HepG2 (cell line): ENCODE results near the gene FBXO41. TPM values are rescaled to one million over a fixed set of nuclear protein-coding genes. Genes with fewer than 3 reads are reported as not detected.

Experiments
- CCDC6 ChIP-seq: sonication (generic); formaldehyde crosslinking; IDR thresholded peaks from 2 replicates; pipeline ENCODE4 v1.8.1; 2022; ENCODE audit warnings: mild to moderate bottlenecking, missing genetic modification reagents, moderate library complexity
- FIP1L1 ChIP-seq: fragments of 200-400 bp; formaldehyde crosslinking; IDR thresholded peaks from 2 replicates; pipeline ENCODE4 v1.6.1; 2018; ENCODE audit warnings: low read depth, mild to moderate bottlenecking, low read length, moderate library complexity, borderline replicate concordance; ENCODE audit not compliant: insufficient read depth
- HHEX ChIP-seq: IDR thresholded peaks from 2 replicates; pipeline ENCODE4 v1.6.1; 2016; ENCODE audit warnings: control low read depth
- HIVEP1 ChIP-seq: sonication (generic); formaldehyde crosslinking; IDR thresholded peaks from 2 replicates; pipeline ENCODE4 v1.4.0; 2020; ENCODE audit warnings: mild to moderate bottlenecking, missing genetic modification reagents
- HNF4A ChIP-seq: sonication (generic); formaldehyde crosslinking; IDR thresholded peaks from 2 replicates; pipeline ENCODE4 v1.4.0; 2020; ENCODE audit warnings: missing genetic modification reagents
- MEIS2 ChIP-seq: sonication (generic); formaldehyde crosslinking; IDR thresholded peaks from 2 replicates; pipeline ENCODE4 v1.9.0; 2021; ENCODE audit warnings: mild to moderate bottlenecking, missing genetic modification reagents
- PHF8 ChIP-seq: sonication (generic); formaldehyde crosslinking; IDR thresholded peaks from 2 replicates; pipeline ENCODE4 v1.5.0; 2020; ENCODE audit warnings: missing genetic modification reagents
- PRMT3 ChIP-seq: sonication (generic); formaldehyde crosslinking; IDR thresholded peaks from 2 replicates; pipeline ENCODE4 v1.8.1; 2022; ENCODE audit warnings: low read depth, mild to moderate bottlenecking, moderate library complexity, missing genetic modification reagents, borderline replicate concordance
- RFX1 ChIP-seq: fragments of 450-650 bp; IDR thresholded peaks from 2 replicates; pipeline ENCODE4 v1.6.1; 2017
- RFX3 ChIP-seq: IDR thresholded peaks from 2 replicates; pipeline ENCODE4 v1.6.1; 2016; ENCODE audit warnings: missing biosample characterization, missing genetic modification reagents
- SKI ChIP-seq: fragments of 450-650 bp; IDR thresholded peaks from one replicate; pipeline ENCODE4 v1.6.1; 2018; ENCODE audit warnings: mild to moderate bottlenecking; ENCODE audit not compliant: partially characterized antibody
- TCF7L2 ChIP-seq: IDR thresholded peaks from 2 replicates; pipeline ENCODE4 v1.6.1; 2011; ENCODE audit warnings: mild to moderate bottlenecking, low read depth, low read length, moderate library complexity
- ZNF121 ChIP-seq: sonication (generic); formaldehyde crosslinking; IDR thresholded peaks from 2 replicates; pipeline ENCODE4 v1.5.0; 2020; ENCODE audit warnings: mild to moderate bottlenecking, missing genetic modification reagents
- ZNF234 ChIP-seq: sonication (generic); formaldehyde crosslinking; conservative IDR thresholded peaks from 2 replicates; pipeline ENCODE4 v1.5.1; 2020; ENCODE audit warnings: mild to moderate bottlenecking, missing genetic modification reagents
- ZNF546 ChIP-seq: sonication (generic); formaldehyde crosslinking; conservative IDR thresholded peaks from 2 replicates; pipeline ENCODE4 v1.8.1; 2023; ENCODE audit warnings: mild to moderate bottlenecking, missing genetic modification reagents
- ZNF619 ChIP-seq: sonication (generic); formaldehyde crosslinking; IDR thresholded peaks from 2 replicates; pipeline ENCODE4 v1.4.0; 2020; ENCODE audit warnings: mild to moderate bottlenecking, missing genetic modification reagents
- ZNF644 ChIP-seq: IDR thresholded peaks from 2 replicates; pipeline ENCODE4 v1.6.1; 2016; ENCODE audit warnings: low read depth
- ZNF766 ChIP-seq: sonication (generic); formaldehyde crosslinking; IDR thresholded peaks from 2 replicates; pipeline ENCODE4 v1.5.0; 2020; ENCODE audit warnings: missing genetic modification reagents, borderline replicate concordance
- ZNF768 ChIP-seq: sonication (generic); formaldehyde crosslinking; IDR thresholded peaks from 2 replicates; pipeline ENCODE4 v1.4.0; 2020; ENCODE audit warnings: missing genetic modification reagents
- ZNF773 ChIP-seq: sonication (generic); formaldehyde crosslinking; IDR thresholded peaks from 2 replicates; pipeline ENCODE4 v1.4.0; 2020; ENCODE audit warnings: missing genetic modification reagents, borderline replicate concordance
- ZNF790 ChIP-seq: sonication (generic); formaldehyde crosslinking; IDR thresholded peaks from 2 replicates; pipeline ENCODE4 v1.8.0; 2022; ENCODE audit warnings: missing genetic modification reagents, mild to moderate bottlenecking, borderline replicate concordance
- ZNF850 ChIP-seq: sonication (generic); formaldehyde crosslinking; conservative IDR thresholded peaks from 2 replicates; pipeline ENCODE4 v1.9.0; 2021; ENCODE audit warnings: mild to moderate bottlenecking, missing genetic modification reagents
- polyA plus RNA-seq, 8 experiments: library from polyadenylated mRNA; depleted of rRNA in 3 of 8; stranded (reverse) in 7 of 8; unstranded in 1 of 8; fragments of >200 nt; fragmentation: Illumina TruSeq in 4 of 8; extraction: Trizol in 4 of 8; gene quantifications; 2 replicates each; pipeline versions ENCODE4 v1.2.1 to v1.2.3, GENCODE V29; 2011 to 2016; ENCODE audit warnings: low read depth in 4 of 8, missing spikeins in 1 of 8, mixed read lengths in 1 of 8; ENCODE audit not compliant: insufficient read depth in 1 of 8
- total RNA-seq, 5 experiments: library from RNA; depleted of rRNA; stranded (reverse); fragments of >200 nt; fragmentation: Illumina TruSeq; extraction: Trizol; gene quantifications; 2 replicates each; pipeline ENCODE4 v1.2.3, GENCODE V29; 2016; ENCODE audit warnings: low read depth in 1 of 5
- TF ChIP-seq, protein P1 (sequence below): sonication (generic); formaldehyde crosslinking; IDR thresholded peaks from 2 replicates; pipeline ENCODE4 v1.8.1; 2023; ENCODE audit warnings: missing genetic modification reagents, inconsistent platforms, borderline replicate concordance
- TF ChIP-seq, protein P2 (sequence below): IDR thresholded peaks from 2 replicates; pipeline ENCODE4 v1.6.1; 2012; ENCODE audit warnings: inconsistent platforms
- TF ChIP-seq, protein P3 (sequence below): sonication (generic); formaldehyde crosslinking; IDR thresholded peaks from 2 replicates; pipeline ENCODE4 v1.8.0; 2022; ENCODE audit warnings: mild to moderate bottlenecking, missing genetic modification reagents; ENCODE audit not compliant: insufficient replicate concordance
- TF ChIP-seq, protein P4 (sequence below): sonication (generic); formaldehyde crosslinking; IDR thresholded peaks from 2 replicates; pipeline ENCODE4 v1.5.0; 2020; ENCODE audit warnings: mild to moderate bottlenecking, missing genetic modification reagents

FBXO41 gene
- total and polyA plus RNA-seq, 2 of the 13 experiments (the other 11 are each of a cell fraction or from before 2014, with no cell fraction given) = 4.2 to 10.3 TPM

- TF ChIP-seq, protein P1, sequence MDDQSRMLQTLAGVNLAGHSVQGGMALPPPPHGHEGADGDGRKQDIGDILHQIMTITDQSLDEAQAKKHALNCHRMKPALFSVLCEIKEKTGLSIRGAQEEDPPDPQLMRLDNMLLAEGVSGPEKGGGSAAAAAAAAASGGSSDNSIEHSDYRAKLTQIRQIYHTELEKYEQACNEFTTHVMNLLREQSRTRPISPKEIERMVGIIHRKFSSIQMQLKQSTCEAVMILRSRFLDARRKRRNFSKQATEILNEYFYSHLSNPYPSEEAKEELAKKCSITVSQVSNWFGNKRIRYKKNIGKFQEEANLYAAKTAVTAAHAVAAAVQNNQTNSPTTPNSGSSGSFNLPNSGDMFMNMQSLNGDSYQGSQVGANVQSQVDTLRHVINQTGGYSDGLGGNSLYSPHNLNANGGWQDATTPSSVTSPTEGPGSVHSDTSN = no peak
- 0 out of 2 replicates have a peak, but pooled peaks have one; percentile 1 for TF ChIP-seq PHF8 (CRISPR knock-in tag)
- no peak for TF ChIP-seq ZNF644 (CRISPR knock-in tag)
- TF ChIP-seq HHEX (CRISPR knock-in tag) = no peak
- no peak for TF ChIP-seq SKI
- no peak; the same call in 1 of the 2 replicates for TF ChIP-seq HNF4A
- TF ChIP-seq, protein P2, sequence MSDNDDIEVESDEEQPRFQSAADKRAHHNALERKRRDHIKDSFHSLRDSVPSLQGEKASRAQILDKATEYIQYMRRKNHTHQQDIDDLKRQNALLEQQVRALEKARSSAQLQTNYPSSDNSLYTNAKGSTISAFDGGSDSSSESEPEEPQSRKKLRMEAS = no peak
- peak; percentile 40 for TF ChIP-seq CCDC6
- no peak for TF ChIP-seq ZNF850 (CRISPR knock-in tag)
- TF ChIP-seq ZNF773 (CRISPR knock-in tag) = no peak
- TF ChIP-seq, protein P3, sequence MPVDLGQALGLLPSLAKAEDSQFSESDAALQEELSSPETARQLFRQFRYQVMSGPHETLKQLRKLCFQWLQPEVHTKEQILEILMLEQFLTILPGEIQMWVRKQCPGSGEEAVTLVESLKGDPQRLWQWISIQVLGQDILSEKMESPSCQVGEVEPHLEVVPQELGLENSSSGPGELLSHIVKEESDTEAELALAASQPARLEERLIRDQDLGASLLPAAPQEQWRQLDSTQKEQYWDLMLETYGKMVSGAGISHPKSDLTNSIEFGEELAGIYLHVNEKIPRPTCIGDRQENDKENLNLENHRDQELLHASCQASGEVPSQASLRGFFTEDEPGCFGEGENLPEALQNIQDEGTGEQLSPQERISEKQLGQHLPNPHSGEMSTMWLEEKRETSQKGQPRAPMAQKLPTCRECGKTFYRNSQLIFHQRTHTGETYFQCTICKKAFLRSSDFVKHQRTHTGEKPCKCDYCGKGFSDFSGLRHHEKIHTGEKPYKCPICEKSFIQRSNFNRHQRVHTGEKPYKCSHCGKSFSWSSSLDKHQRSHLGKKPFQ = no peak
- 0 out of 2 replicates have a peak, but pooled peaks have one; percentile 32 for TF ChIP-seq PRMT3 (CRISPR knock-in tag)
- TF ChIP-seq FIP1L1 = no peak
- TF ChIP-seq, protein P4, sequence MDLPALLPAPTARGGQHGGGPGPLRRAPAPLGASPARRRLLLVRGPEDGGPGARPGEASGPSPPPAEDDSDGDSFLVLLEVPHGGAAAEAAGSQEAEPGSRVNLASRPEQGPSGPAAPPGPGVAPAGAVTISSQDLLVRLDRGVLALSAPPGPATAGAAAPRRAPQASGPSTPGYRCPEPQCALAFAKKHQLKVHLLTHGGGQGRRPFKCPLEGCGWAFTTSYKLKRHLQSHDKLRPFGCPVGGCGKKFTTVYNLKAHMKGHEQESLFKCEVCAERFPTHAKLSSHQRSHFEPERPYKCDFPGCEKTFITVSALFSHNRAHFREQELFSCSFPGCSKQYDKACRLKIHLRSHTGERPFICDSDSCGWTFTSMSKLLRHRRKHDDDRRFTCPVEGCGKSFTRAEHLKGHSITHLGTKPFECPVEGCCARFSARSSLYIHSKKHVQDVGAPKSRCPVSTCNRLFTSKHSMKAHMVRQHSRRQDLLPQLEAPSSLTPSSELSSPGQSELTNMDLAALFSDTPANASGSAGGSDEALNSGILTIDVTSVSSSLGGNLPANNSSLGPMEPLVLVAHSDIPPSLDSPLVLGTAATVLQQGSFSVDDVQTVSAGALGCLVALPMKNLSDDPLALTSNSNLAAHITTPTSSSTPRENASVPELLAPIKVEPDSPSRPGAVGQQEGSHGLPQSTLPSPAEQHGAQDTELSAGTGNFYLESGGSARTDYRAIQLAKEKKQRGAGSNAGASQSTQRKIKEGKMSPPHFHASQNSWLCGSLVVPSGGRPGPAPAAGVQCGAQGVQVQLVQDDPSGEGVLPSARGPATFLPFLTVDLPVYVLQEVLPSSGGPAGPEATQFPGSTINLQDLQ (CRISPR knock-in tag) = 0 out of 2 replicates have a peak, but pooled peaks have one; percentile 11
- TF ChIP-seq ZNF121 (CRISPR knock-in tag) = no peak
- no peak for TF ChIP-seq RFX1
- TF ChIP-seq ZNF546 (CRISPR knock-in tag) = no peak; the same call in 1 of the 2 replicates
- no peak for TF ChIP-seq ZNF234
- 0 out of 2 replicates have a peak, but pooled peaks have one; percentile 14 for TF ChIP-seq ZNF619 (CRISPR knock-in tag)
- no peak for TF ChIP-seq ZNF790 (CRISPR knock-in tag)
- no peak for TF ChIP-seq ZNF766 (CRISPR knock-in tag)
- peak; percentile 19; the same call in 1 of the 2 replicates for TF ChIP-seq ZNF768 (CRISPR knock-in tag)
- TF ChIP-seq HIVEP1 = no peak
- TF ChIP-seq TCF7L2 = no peak
- TF ChIP-seq RFX3 (CRISPR knock-in tag) = no peak
- no peak for TF ChIP-seq MEIS2 (CRISPR knock-in tag)
Observed at GRCh38 chr2:73232403-73233153, 51.7 kb downstream of the FBXO41 start (continued).
